HG02798 (cell line): ENCODE results near the gene FOXE3.

Experiments used
- ATAC-seq: cut with Tn5 transposase; IDR thresholded peaks from one replicate; pipeline ENCODE4 v1.9.1; 2021; ENCODE audit warnings: mild to moderate bottlenecking; ENCODE audit not compliant: unreplicated experiment, poor library complexity

Gene FOXE3

GRCh38 chr1:47403321-47403910, 12.7 kb upstream of the FOXE3 start:
- ATAC-seq, result no peak

GRCh38 chr1:47405697-47406096, 10.4 kb upstream of the FOXE3 start:
- ATAC-seq, result no peak

GRCh38 chr1:47406966-47407365, 9.1 kb upstream of the FOXE3 start:
- ATAC-seq, result no peak

- no peak for ATAC-seq
Measured at GRCh38 chr1:47407481-47407880, 8.6 kb upstream of the FOXE3 start.

- no peak for ATAC-seq
Measured at GRCh38 chr1:47409311-47410067, 6.6 kb upstream of the FOXE3 start.

- ATAC-seq, result no peak
Measured at GRCh38 chr1:47410068-47410455, 6.0 kb upstream of the FOXE3 start.

- ATAC-seq, result no peak
Measured at GRCh38 chr1:47411436-47411835, 4.6 kb upstream of the FOXE3 start.

GRCh38 chr1:47412437-47412836, 3.6 kb upstream of the FOXE3 start:
- ATAC-seq, result no peak

- ATAC-seq, result no peak
Measured at GRCh38 chr1:47416319-47417169, 459 bp downstream of the FOXE3 start.

GRCh38 chr1:47417170-47418044, 1.3 kb downstream of the FOXE3 start:
- ATAC-seq, result no peak

GRCh38 chr1:47418122-47418521, 2.0 kb downstream of the FOXE3 start:
- no peak for ATAC-seq

- ATAC-seq, result no peak
Measured at GRCh38 chr1:47418681-47419325, 2.7 kb downstream of the FOXE3 start.

GRCh38 chr1:47420547-47420946, 4.5 kb downstream of the FOXE3 start:
- ATAC-seq, result no peak

- ATAC-seq, result no peak
Measured at GRCh38 chr1:47423872-47424271, 7.8 kb downstream of the FOXE3 start.

- no peak for ATAC-seq
Measured at GRCh38 chr1:47424336-47424982, 8.4 kb downstream of the FOXE3 start.

GRCh38 chr1:47431534-47431933, 15.4 kb downstream of the FOXE3 start:
- no peak for ATAC-seq

GRCh38 chr1:47432071-47433036, 16.3 kb downstream of the FOXE3 start:
- ATAC-seq, result peak; percentile 28

GRCh38 chr1:47433037-47433421, 16.9 kb downstream of the FOXE3 start:
- no peak for ATAC-seq
